ENCODE results near the gene RAB1B. TPM values are rescaled to one million over a fixed set of nuclear protein-coding genes. Genes with fewer than 3 reads are reported as not detected.

RAB1B gene
- total RNA-seq (2014; rRNA removed; shearing (Covaris generic)) = 210 and 249 TPM in 2 replicates
- polyA plus RNA-seq (2015; cell fraction: cytosol; rRNA removed) = 154 and 170 TPM in 2 replicates
- polyA plus RNA-seq (2015; cell fraction: nucleus; rRNA removed) = 74.3 and 76.7 TPM in 2 replicates

DNA sequence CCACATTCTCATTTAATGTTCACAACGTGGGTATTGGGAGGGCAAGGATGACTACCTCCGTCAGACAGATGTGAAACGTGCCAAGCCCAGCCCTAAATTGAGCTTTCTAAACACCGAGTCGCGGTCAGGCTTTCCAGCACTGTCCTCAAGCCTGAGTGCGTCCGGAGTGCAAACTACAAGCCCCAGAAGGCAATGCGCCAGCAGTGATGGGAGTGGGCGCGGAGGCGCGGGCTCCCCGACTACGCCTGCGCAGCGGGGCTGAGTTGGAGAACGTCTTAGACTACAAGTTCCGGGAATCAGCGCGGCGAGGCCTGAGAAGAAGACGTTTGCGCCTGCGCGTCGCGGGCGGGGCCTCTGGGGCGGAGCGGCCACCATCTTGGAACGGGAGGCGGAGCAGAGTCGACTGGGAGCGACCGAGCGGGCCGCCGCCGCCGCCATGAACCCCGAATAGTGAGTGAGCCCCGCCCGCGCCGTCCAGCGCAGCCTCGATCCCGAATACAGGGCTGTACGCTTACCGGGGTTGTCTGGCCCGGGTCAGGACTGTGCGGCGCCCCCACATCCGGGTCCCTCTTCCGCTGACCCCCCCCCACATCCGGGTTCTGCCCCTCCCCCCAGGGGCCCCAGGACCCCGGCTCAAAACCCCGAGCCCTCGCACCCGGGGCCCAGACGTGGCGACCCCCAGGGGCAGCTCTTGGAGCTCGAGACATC, at the start of gene RAB1B:
Gene RAB1B, plus strand, starts transcription at position 396 of the 708 bp plus-strand sequence. Its CDS starts 41 bp downstream, at position 437.
- peak; percentile 98 for DNase-seq (ENCODE audit: low read depth)

- DNase-seq (ENCODE audit: low read depth) = no peak
Measured at GRCh38 chr11:66218846-66219620, 49.4 kb upstream of the RAB1B start.

DNA sequence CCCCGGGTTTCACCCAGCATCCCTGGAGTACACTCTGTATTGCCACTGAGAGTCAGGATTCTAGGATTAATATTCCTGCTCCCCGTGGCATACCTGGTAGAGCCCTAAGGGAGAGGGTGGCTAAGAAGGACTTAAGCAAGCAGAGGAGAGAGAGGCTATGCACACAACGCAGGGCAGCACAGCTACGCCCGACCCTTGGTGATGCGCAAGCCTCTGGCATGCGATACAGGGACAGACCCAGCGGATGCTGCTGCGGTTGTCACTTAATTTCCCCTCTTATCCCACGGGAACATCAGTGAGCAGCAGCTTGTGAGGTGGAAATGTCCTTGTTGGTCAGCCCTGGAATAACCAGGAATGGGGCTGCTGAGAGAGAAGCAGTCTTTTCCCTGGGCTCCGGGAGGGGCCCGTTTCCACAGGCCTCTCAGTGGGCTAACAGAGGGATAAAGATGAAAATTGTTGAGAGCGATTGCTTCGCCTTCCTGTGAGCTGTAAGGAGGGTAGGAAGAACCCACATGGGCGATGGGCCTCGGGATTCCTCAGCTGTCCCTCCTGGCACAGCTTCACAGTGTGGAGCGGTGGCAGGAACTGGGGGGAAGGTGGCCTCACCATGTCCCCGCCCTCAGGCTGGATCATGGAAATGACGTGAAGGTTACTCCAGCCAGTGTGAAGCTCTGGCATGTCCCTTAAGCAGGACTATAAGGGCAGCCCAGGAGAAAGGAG, 48.4 kb upstream of the RAB1B start:
- DNase-seq (ENCODE audit: low read depth) = no peak

DNA sequence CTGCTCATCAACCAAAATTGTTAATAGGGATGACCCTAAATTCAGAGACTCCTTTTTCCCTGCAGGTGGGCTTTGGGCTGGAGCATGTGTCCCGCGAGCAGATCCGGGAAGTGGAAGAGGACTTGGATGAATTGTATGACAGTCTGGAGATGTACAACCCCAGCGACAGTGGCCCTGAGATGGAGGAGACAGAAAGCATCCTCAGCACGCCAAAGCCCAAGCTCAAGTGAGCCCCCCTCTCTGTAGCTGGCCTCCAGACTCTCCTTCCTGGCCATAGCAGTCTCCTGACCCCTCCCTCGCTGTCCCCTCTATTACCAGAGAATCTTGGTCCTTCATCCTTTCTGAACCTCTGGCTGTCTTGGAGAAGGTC, 47.9 kb upstream of the RAB1B start:
- DNase-seq (ENCODE audit: low read depth) = no peak

- DNase-seq (ENCODE audit: low read depth) = no peak
Measured at GRCh38 chr11:66221012-66221411, 47.4 kb upstream of the RAB1B start.

- peak; percentile 30 for DNase-seq (ENCODE audit: low read depth)
Measured at GRCh38 chr11:66221726-66222236, 46.7 kb upstream of the RAB1B start.

GRCh38 chr11:66222358-66223149, 45.9 kb upstream of the RAB1B start:
- peak; percentile 80 for DNase-seq (ENCODE audit: low read depth)

DNA sequence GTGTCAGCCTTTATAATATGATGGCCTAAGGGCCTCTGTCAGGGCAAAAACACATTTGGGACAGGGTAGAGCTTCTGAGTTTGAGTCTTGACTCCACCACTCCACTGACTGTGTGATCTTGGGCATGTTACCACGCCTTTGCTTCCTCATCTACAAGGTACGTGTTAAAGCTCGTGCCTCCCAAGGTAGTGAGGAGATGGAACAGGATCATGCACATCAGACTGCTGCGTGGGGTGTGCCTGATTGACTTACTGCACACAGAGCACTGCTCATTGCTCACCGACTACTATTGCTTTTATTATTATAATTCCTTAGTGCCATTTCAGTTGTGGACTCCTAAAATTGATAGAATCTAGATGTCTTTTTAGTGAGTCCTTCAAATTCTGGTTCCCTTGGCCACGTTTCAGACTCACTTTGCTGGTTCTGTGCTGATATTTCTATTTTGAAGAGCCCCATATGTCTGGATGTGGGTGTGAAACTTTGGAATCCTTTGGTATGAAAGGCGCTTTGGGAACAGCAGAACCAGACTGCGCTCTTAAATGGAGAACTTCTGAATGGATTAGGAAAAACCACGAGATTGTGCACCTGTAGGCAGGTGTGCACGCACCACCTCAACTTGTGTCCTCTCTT, 44.1 kb upstream of the RAB1B start:
- DNase-seq (ENCODE audit: low read depth) = no peak

DNA sequence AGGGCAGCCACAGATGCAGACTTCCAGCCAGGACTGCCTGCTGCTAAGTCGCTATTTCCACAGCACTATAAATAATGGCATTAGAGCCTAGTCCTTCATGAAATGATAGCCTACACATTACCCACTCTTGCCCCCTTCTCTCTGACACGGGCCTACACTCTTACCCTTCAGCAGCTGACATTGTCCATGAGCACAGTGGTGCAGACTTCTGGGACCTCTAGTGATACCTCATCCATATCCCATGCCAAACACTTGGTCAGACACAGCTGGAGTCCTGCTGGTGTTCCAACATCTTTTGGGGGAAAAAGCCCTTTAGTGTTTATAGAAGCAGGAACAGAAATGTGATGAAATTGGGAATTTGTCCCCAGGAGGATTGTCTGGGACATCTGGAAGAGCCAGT, 43.4 kb upstream of the RAB1B start:
- DNase-seq (ENCODE audit: low read depth) = no peak

DNA sequence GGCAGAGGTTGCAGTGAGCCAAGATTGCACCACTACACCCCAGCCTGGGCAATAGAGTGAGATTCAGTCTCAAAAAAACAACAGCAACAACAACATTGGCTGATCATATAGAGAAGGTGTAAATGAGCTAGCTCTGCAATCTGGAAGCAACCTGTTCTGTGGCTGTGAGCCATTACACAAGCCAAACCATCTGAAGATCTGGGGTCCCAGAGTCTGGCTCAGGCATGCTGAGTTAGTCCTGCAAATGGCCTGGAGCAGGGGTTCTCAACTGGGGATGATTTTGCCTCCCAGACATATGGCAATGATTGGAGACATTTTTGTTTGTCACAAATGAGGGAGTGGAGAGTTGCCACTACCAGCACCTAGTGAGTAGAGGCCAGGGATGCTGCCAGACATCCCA, 42.3 kb upstream of the RAB1B start:
- no peak for DNase-seq (ENCODE audit: low read depth)

- no peak for DNase-seq (ENCODE audit: low read depth)
Measured at GRCh38 chr11:66227700-66228099, 40.7 kb upstream of the RAB1B start.

- DNase-seq (ENCODE audit: low read depth) = no peak
Measured at GRCh38 chr11:66228521-66228920, 39.9 kb upstream of the RAB1B start.

GRCh38 chr11:66230156-66230555, 38.3 kb upstream of the RAB1B start:
- no peak for DNase-seq (ENCODE audit: low read depth)

GRCh38 chr11:66230978-66231377, 37.5 kb upstream of the RAB1B start:
- DNase-seq (ENCODE audit: low read depth) = no peak

GRCh38 chr11:66231561-66231960, 36.9 kb upstream of the RAB1B start:
- no peak for DNase-seq (ENCODE audit: low read depth)

DNA sequence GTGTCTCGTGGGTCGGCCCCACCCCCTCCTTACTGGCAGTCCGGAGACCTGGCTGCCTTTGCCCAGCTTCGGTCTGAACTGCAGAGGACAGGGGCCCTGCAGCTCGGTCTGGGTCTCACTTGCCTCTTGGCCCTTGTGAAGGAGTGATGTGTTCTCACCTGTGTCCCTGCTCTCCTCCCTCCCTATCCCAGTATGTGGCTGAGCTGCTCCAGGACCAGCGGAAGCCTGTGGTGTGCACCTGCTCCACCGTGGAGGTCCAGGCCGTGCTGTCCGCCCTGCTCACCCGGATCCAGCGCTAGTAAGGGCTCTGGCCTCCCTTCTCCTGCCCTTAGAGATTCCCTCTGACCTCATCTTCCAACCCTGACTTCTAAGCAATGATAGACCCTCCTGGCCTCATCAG, 35.7 kb upstream of the RAB1B start:
- no peak for DNase-seq (ENCODE audit: low read depth)

- DNase-seq (ENCODE audit: low read depth) = no peak
Measured at GRCh38 chr11:66233301-66233700, 35.1 kb upstream of the RAB1B start.

DNA sequence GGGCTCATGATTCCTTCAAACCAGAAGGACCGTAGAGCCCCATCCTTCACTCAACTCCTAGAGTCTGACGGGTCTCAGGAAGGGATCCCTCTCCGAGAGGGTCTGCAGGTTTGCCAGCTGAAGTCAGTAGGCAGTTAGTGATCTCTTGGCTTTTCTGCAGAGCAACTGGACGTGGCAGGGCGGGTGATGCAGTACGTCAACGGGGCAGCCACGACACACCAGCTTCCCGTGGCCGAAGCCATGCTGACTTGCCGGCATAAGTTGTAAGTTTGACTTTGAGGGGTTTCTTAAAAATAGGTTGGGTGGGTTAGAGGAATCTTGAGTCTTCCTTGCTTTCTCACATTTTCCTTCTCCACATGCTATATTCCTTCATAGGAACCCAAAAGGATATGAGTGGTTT, 33.3 kb upstream of the RAB1B start:
- DNase-seq (ENCODE audit: low read depth) = no peak

DNA sequence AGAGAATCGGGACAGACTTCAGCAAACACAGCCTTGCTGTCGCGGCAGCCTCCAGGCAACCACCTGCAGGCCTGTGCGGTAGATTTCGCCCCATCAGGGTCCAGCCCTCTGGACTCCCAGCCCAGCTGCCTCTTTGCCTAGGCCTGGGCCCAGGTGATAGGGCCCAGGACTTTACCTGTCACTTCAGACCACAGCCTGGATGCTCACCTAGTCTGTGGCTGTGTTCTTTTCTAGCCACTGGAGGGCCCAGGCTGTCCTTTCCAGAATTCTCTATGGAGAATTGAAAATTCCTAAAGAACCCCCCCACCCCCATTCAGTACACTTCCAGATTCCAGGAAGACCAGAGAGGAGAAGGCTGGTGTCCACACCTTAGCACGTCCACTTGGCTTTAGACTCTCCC, 30.6 kb upstream of the RAB1B start:
- no peak for DNase-seq (ENCODE audit: low read depth)

DNA sequence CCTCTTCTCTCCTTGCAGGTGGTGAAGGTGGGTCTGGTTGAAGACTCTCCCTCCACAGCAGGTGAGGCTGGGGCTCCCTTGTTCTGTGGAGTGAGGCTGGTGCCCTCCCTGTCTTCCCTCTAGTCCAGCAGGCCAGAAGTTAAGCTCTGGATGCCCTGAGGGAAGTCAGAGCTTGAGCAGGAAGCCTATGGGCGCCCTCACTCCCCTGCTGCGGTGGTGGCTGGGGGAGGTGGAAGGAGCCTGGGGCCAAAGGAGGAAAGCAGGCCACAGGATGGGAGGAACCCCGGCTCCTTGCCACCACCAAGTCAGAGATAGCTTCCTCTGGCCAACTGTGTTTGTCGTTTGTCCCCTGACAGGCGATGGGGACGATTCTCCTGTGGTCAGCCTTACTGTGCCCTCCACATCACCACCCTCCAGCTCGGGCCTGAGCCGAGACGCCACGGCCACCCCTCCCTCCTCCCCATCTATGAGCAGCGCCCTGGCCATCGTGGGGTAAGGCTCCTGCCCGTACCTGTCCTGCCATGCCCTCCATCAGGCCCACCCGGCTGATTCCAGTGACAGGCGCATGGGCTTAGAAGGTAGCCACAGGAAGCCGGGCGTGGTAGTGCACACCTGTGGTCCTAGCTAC, 29.5 kb upstream of the RAB1B start:
- DNase-seq (ENCODE audit: low read depth) = no peak

Data from HT1080 (cell line).